MCF 10A (cell line): ENCODE results near the gene SUPT4H1. TPM values are rescaled to one million over a fixed set of nuclear protein-coding genes. Genes with fewer than 3 reads are reported as not detected.

Experiments used
- BruUV-seq: library from RNA; stranded (reverse); fragments of 400-500 nt; replicated peaks from 2 replicates; lab custom pipeline; 2021; lab: Mats Ljungman, UMichigan
- CTCF ChIA-PET: fragments of 300-600 bp; sonication (Branson Sonifier 250); formaldehyde crosslinking; extraction: SDS; loops from one replicate; lab custom pipeline; 2021; ENCODE audit warnings: antibody characterized with exemption, inconsistent platforms; lab: Yijun Ruan, JAX
- POLR2A ChIA-PET: fragments of 300-600, 350-650 bp; sonication (Branson Sonifier 250); formaldehyde crosslinking; extraction: SDS; loops from one replicate; lab custom pipeline; 2020; ENCODE audit warnings: antibody characterized with exemption, inconsistent platforms; lab: Yijun Ruan, JAX
- DNase-seq: peaks from one replicate; pipeline ENCODE4 v3.0.0-alpha.2; 2018; ENCODE audit not compliant: unreplicated experiment
- H3K27ac Mint-ChIP-seq: one replicate; pipeline ENCODE4 v1.8.0; 2022; ENCODE audit warnings: mild to moderate bottlenecking, low read depth, mixed read lengths; ENCODE audit not compliant: unreplicated experiment
- H3K27me3 Mint-ChIP-seq: one replicate; pipeline ENCODE4 v1.8.0; 2022; ENCODE audit warnings: mixed read lengths; ENCODE audit not compliant: insufficient read depth, unreplicated experiment
- H3K36me3 Mint-ChIP-seq: one replicate; pipeline ENCODE4 v1.8.0; 2022; ENCODE audit warnings: mild to moderate bottlenecking, moderate library complexity, mixed read lengths; ENCODE audit not compliant: insufficient read depth, unreplicated experiment
- H3K4me1 Mint-ChIP-seq: one replicate; pipeline ENCODE4 v1.8.0; 2022; ENCODE audit warnings: mixed read lengths; ENCODE audit not compliant: insufficient read depth, unreplicated experiment
- H3K4me3 Mint-ChIP-seq: one replicate; pipeline ENCODE4 v1.8.0; 2022; ENCODE audit warnings: mild to moderate bottlenecking, moderate library complexity, mixed read lengths; ENCODE audit not compliant: unreplicated experiment
- H3K9me3 Mint-ChIP-seq: one replicate; pipeline ENCODE4 v1.8.0; 2022; ENCODE audit warnings: mixed read lengths; ENCODE audit not compliant: unreplicated experiment
- intact Hi-C: fragments of 100-400 bp; cut with micrococcal nuclease; formaldehyde crosslinking; loops from 2 replicates; pipeline ENCODE4 v1.14.1; 2022
- total RNA-seq: library from RNA; stranded (reverse); gene quantifications from 2 replicates; pipeline ENCODE4 v1.2.3, GENCODE V29; 2022
- TF ChIP-seq, protein P1 (sequence below): fragments of 200-600 bp; IDR thresholded peaks from one replicate; pipeline ENCODE4 v1.8.0; 2022; ENCODE audit warnings: antibody characterized with exemption, mild to moderate bottlenecking; ENCODE audit not compliant: unreplicated experiment

The SUPT4H1 gene
- total RNA-seq, 1 experiment from 2014 or later = 63.4 TPM

DNA sequence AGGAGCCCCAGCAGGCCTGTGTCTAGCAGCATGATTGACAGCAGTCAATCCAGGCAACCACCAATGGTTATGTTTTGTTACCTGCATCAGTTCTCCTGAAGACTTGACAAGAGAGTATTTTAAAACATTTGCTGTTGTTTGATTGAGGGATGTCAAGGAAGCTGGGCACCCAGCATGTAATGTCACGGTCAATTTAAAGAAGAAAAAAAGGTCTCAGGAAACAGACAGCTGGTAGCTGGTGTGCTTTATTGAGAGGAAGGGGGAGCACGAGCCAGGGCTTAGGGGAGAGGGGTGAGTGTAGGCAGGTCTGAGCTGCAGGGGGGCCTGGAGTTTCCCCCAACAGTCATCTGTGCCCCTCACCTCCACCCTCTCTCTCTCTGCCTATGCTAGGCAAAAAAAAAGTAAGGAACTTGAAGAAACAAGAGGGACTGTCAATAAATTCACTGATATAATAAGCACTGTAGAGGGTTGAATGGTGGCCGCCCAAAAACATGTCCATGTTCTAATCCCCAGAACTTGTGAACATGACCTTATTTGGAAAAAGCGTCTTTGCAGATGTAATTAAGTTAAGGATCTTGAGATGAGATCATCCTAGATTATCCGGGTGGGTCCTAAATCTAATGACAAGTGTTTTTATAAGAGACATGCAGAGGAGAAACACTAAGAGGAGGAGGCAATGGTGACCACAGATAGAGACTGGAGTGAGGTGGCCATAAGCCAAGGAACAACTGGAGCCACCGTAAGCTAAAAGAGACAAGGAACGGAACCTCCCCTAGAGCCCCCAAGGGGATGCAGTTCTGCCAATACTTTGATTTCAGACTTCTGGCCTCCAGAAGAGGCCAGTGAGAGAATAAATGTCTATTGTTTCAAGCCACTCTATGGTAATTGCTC is 37.9 kb downstream of the SUPT4H1 start:
- DNase-seq = no peak
- TF ChIP-seq, protein P1, sequence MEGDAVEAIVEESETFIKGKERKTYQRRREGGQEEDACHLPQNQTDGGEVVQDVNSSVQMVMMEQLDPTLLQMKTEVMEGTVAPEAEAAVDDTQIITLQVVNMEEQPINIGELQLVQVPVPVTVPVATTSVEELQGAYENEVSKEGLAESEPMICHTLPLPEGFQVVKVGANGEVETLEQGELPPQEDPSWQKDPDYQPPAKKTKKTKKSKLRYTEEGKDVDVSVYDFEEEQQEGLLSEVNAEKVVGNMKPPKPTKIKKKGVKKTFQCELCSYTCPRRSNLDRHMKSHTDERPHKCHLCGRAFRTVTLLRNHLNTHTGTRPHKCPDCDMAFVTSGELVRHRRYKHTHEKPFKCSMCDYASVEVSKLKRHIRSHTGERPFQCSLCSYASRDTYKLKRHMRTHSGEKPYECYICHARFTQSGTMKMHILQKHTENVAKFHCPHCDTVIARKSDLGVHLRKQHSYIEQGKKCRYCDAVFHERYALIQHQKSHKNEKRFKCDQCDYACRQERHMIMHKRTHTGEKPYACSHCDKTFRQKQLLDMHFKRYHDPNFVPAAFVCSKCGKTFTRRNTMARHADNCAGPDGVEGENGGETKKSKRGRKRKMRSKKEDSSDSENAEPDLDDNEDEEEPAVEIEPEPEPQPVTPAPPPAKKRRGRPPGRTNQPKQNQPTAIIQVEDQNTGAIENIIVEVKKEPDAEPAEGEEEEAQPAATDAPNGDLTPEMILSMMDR = no peak
- Mint-ChIP-seq H3K27ac (no peak overlapping the region), H3K27me3 (no peaks in the 10 kb centered on the region), H3K36me3 (no peaks in the 10 kb centered on the region), H3K9me3 (no peaks in the 10 kb centered on the region), H3K4me1 (peaks cover 6% of the 10 kb centered on the region), H3K4me3 (no peak overlapping the region)
- BruUV-seq = no TSS peak
- intact Hi-C loops = no loop called here
- ChIA-PET CTCF (interaction anchor here (0.7 to 6.8 kb wide), 3 partner anchors 103 to 198 kb away, joined by 3 to 127 read pairs (median 33); partner anchors contain the start of gene RNF43), POLR2A (interaction anchor here (0.6 kb wide), 1 partner anchor 367 kb away, joined by 3 read pairs; no protein-coding TSS in a partner anchor)

DNA sequence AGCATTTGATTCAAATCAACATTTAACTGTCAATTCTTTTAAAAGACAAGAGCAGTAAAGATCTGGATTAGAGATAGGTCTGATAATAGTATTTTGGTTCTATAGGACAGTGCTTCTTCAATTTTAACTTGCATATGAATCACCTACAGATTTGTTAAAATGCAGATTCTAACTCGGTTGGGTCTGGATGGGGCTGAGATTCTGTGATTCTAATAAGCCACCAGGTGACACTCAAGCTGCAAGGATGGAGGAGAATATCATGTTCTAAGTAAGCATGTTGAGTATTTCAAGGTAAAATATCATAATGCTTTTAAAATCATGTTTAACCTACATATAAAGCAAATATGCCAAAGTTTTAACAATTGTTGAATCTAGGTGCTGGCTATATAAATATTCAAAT is 39.2 kb downstream of the SUPT4H1 start:
- H3K27ac Mint-ChIP-seq = no peak overlapping the region
- no TSS peak for BruUV-seq

DNA sequence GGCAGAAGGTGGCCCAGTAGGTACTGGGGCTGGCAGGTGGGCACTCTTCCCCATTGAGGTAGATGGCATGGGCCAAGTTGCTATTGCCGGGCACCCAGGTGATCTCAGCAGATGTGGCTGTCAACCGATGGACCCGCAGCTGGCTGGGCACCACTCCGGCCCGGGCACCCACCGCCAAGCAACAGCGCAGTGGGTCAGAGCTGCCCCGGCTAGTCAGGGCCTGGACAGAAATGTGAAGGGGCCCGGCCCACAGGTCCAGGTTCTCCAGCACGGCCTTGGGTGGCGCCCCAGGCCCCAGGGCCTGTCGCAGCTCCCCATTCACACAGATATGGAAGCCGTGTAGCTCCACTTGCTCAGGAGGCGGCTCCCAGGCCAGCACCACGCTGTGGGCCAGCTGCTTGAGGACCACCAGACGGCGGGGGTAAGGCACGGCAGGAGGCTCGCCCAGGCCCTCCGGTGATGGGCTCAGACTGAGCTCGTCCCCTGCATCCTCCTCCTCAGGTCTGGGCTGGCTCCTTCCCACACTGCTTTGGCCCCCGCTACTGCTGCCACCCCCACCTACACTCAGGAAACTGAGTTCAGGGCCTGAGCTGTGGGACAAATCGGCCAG is 39.9 kb downstream of the SUPT4H1 start:
- Mint-ChIP-seq H3K36me3 (no peaks in the 10 kb centered on the region), H3K27me3 (peaks cover 4% of the 10 kb centered on the region), H3K27ac (no peak overlapping the region), H3K9me3 (no peaks in the 10 kb centered on the region), H3K4me3 (no peak overlapping the region), H3K4me1 (no peaks in the 10 kb centered on the region)
- no peak for DNase-seq
- BruUV-seq = no TSS peak
- intact Hi-C loops = no loop called here
- CTCF ChIA-PET = interaction anchor here (0.9 to 1.0 kb wide), 3 partner anchors 112 to 305 kb away, joined by 3 to 8 read pairs (median 7); partner anchors contain the start of gene SRSF1
- POLR2A ChIA-PET = no interaction called here
- TF ChIP-seq, protein P1 = no peak

More for the DNA sequence above, 39.2 kb downstream of the SUPT4H1 start:
- POLR2A ChIA-PET = interaction anchor here (0.7 kb wide), 1 partner anchor 39 kb away, joined by 4 read pairs; no protein-coding TSS in a partner anchor
- intact Hi-C loops = no loop called here
- TF ChIP-seq, protein P1 = no peak
- no peak for DNase-seq
- Mint-ChIP-seq H3K27me3 (no peaks in the 10 kb centered on the region), H3K4me3 (no peak overlapping the region), H3K9me3 (no peaks in the 10 kb centered on the region), H3K4me1 (peaks cover 6% of the 10 kb centered on the region), H3K36me3 (no peaks in the 10 kb centered on the region)
- CTCF ChIA-PET = interaction anchor here (1.0 kb wide), 1 partner anchor 134 kb away, joined by 8 read pairs; no protein-coding TSS in a partner anchor

DNA sequence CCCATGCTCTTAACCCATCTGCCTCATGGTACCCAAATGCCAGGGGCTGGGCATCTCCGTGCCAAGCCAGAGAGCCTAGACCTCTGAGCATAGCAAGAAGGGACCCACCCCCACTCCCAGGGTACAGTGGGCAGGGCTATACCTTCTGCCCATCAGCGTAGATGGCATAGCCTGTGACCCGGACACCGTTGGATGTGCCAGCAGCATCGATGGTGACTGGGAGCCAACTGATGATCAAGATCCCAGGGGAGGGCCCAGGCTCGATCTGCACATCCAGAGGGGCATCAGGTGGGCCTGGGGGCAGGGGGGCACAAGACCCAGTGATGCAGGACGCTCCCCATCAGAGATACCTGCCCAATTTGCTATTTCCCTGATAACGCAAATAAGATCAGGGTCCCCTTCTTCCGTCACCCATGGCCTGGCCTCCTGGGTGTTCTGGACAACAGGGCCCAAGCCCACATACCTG is 40.5 kb downstream of the SUPT4H1 start:
- no peaks in the 10 kb centered on the region for H3K36me3 Mint-ChIP-seq
- no peak for DNase-seq
- H3K9me3 Mint-ChIP-seq = no peaks in the 10 kb centered on the region
- no peaks in the 10 kb centered on the region for H3K4me1 Mint-ChIP-seq
- intact Hi-C loops = no loop called here
- H3K4me3 Mint-ChIP-seq = no peak overlapping the region
- BruUV-seq = no TSS peak
- ChIA-PET POLR2A (no interaction called here), CTCF (interaction anchor here (0.6 to 1.0 kb wide), 4 partner anchors 112 to 304 kb away, joined by 3 to 8 read pairs (median 5); partner anchors contain the start of gene SRSF1)
- TF ChIP-seq, protein P1 = no peak
- H3K27ac Mint-ChIP-seq = no peak overlapping the region
- peaks cover 11% of the 10 kb centered on the region for H3K27me3 Mint-ChIP-seq
